Suppressor macrophage treated with lipopolysaccharide for 4 hours (primary cell): ENCODE measurements around the gene LAMA5.

Experiments
- DNase-seq: peaks from one replicate; pipeline ENCODE4 v3.0.0-alpha.2; 2020

LAMA5 gene

GRCh38 chr20:62404761-62405107, 37.6 kb upstream of the LAMA5 start:
- no peak for DNase-seq

DNA sequence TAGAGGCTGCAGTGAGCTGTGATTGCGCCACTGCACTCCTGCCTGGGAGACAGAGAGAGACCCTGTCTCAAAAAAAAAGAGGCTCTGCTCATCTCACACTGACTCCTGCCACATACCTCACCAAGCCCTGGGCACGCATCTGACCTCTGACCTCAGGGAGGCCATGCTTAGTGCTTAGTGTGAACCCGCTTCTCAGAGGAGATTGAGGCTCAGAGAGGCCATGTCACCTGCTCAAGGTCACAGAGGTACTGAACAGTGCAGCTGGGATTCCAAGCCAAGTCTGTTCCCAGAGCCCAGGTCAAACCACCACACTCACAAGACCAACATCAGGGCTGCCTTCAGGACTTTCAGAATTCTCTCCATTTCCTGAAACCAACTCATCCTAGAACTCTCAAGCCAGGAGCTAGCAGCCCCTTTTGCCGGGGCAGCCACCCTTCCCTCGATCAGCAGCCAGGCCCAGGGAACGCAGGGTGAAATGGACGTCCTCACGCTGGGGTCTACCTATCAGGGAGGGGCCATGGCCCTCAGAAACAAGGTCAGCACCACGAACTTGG, 37.1 kb upstream of the LAMA5 start:
- no peak for DNase-seq

GRCh38 chr20:62403331-62403730, 36.2 kb upstream of the LAMA5 start:
- no peak for DNase-seq

DNA sequence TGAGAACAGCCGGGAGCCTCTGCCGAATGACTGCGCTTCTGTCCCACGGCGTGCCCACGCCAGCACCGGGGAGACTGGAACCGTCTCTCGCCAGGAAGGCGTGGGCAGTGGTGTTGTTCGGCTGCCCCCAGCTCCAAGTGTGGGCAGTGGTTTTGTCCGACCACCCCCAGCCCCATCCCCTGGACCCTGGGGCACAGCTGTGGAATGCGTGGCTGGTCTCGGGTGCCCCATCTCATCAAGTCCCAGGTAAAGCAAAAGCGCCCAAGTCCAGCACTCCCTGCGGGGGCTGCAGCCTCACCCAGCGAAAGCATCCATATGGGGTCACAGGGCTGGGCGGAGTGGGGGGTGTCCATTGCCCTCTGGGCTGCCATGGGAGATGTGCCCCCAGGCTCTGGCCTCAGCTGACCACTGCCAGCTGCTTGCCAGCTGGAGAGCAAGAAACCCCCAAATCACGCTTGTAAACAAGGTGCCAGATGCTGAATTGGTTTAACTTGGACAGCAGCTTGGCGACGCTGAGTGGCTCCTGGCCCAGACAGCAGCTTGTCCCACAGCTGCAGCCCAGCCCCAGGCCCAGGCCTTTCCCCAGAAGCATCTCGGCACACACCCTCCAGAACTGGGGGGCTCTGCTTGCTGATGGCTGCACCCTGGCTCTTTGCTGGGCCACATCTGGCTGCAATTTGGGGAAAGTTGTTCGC, 35.5 kb upstream of the LAMA5 start:
- no peak for DNase-seq

GRCh38 chr20:62401331-62401779, 34.2 kb upstream of the LAMA5 start:
- no peak for DNase-seq

DNA sequence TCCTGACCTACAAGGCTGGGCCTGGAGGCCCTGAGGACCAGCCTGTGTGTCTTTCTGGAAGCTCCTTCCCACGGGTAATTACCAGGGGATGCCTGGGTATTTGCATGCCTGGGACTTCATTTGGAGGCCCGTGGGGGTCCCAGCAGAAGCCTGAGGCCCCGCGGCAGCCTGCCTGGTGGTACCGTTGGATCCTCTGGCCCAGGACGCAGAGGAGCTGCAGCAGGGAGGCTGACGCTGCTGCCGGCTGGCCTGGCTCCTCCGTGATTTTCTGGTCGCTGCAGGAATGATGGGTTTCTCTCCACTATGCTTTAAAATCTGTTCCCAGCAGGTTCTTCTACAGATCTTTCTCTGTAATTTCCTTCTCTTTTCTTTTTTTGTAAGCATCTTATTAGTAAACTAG, 33.4 kb upstream of the LAMA5 start:
- no peak for DNase-seq

GRCh38 chr20:62400021-62400420, 32.9 kb upstream of the LAMA5 start:
- no peak for DNase-seq

DNA sequence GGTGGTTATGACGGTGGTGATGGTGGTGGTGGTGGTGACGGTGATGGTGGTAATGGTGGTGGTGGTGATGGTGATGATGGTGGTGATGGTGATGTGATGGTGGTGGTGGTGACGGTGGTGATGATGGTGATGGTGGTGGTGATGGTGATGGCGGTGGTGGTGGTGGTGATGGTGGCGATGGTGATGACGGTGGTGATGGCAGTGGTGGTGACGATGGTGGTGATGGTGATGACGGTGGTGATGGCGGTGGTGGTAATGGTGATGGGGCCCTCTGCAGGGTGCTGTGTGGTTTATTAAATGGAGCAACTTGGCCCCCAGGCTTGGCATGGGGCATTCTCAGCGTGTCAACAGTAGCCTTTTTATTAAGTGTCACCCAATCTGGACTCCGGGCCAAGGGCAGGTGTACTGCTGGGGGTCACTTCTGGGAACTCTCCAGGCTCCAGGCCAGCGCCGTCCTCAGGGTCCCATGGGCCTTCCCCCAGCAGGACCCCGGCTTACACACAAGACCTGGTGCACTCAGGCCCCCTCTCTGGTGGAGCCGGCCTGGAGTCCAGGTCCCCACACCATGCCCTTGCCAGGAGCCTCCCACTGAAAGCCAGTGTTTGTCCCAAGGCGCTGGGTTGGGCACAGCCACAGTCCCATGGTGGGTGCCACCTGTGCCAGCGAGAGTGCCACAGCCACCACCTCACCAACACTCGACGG, 31.2 kb upstream of the LAMA5 start:
- DNase-seq, result no peak

DNA sequence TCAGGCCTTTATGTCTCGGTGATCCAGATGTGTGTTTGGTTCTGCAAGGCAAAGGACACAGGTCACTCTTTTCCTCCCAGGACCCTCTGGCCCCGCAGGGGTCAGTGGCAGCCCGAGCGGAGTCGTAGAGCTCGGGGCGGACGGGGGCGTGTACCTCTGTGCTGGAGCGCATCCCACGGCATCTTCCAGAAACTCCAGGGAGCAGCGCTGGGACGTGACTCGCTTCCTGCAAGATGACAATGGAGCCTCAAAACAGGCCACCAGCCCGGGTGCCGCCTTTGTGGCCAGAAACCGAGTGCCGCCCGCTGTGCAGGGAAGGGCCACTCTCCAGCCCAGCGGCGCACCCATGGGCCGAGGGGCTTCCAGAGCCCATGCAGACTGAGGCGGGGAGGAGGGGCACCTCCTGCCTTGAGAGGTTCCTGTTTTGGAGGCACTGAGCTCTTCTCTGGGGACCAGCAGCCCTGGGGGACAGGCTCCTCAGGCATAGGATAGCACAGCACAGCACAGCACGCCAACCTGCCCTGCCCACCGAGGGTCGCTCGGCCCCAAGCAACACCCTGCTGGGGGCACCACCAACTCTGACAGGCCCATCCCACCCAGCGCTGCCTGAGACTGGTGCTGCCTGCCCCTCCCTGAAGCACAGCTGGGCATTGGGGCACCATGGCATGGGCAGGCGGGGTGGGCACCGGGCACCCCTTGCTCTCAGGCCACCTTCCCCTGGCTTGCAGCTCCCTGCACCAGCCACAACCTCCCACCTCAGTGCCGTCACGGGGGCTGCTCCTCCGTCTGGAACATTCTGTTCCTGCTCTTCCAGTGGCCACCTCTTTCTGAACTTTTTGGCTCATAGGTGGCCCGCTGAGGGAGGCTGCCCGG, 29.5 kb upstream of the LAMA5 start:
- no peak for DNase-seq

DNA sequence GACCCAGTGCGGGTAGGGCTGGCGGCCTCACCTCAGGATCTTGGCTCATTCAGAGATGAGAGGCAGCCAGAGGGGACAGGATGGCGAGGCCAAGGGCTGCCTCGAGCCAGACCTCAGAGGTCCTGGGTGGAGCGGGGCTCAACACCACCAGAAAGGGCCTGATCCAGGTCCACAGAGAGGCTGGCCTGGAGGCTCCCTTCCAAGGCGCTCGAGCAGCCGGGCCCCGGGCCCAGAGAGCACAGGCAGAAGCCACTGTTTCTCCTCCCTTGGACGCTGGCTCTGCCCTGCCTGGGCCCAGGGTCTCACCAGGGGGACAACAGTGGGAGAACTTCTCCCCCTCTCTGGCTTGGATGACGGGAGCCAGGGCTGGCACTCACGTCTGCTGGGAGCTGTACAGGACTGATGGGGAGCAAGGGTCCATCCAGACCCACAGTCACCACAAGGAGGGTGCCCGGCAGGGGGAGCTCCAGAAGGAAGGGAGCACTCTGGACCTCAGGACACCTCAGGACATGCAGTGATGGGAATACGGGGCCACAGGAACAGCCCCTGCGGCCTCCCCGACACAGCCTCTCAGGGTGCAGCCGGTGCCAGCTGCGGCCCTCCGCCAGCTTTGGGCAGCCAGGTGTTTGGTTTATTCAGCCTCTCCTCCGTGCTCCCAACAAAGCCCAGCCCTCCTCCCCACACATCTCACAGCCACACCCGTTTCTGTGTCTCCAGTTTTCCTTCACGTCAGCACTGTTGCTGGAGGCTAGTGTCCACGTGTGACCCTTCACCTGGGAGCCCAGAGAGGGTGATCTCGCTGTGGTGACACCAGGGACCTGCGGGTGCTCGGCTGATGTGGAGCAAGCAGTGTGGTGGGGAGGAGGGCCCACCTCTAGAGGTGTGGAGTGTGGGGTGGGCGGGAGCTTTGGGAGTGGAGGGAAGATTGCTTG, 28.5 kb upstream of the LAMA5 start:
- no peak for DNase-seq

DNA sequence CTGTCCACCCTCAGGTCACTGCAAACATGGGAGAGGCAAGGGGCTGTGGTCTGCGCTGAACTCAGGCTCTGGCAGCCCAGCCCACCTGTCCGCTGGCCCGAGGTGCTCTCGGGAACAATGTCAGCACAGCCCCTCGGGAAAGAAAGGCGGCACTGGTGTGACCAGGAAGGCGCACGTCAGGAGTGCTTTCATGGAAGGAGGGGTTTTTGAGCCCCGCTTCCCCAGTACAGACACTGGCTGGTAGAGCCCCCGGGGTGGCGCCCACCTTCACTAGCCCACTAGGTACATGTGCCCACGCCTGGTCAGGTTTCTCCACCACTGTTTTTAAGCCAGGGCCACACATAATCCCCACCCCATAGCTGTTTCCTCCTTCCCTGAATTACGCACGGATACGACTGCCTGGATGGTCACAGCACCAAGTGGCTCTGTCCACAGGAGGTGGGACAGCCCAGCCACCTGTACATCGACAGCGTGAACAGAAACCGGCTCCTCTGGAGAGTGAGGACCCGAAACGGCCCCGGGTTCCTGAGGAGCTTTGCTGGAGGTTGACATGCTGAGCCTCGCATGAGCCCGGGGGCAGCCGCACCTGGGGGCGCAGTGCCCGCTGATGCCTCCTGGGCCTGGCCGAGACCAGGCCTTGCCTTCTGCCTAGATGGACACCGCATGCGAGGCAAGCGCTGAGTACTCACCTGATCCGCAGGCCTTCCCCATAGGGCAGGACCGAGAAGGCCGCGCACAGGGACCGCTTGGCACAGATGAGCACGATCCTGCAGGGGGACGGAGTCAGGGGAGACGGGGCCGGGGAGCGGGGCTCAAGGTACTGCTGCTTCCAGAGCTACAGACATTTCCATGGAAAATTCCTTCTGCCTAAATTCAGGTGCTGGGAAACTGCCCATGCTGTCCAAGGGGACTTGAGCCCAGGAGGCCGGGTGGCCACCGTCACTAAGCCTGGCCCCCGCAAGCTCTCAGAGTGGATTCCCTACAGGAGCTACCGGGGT, 27.4 kb upstream of the LAMA5 start:
- DNase-seq, result no peak

DNA sequence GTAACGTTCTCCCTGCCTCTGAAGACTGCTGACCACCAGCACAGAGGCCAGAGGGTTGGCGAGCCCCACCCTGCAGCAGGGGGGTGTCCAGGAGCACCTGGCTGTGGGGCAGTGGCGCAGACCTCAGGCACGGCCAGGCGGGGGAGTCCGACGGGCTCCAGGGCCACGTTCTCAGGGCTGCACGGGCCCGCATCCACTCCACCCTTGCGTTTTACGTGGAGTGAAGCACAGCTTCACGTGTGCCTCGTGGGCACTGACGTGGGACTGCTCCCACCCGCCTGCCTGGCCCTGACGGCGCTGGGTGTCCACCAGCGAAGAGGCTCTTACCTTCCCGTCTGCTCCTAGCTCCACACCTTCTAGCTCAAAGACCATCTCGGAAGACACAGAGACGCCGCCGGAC, 26.7 kb upstream of the LAMA5 start:
- DNase-seq, result no peak

GRCh38 chr20:62393335-62393665, 26.2 kb upstream of the LAMA5 start:
- DNase-seq, result no peak

DNA sequence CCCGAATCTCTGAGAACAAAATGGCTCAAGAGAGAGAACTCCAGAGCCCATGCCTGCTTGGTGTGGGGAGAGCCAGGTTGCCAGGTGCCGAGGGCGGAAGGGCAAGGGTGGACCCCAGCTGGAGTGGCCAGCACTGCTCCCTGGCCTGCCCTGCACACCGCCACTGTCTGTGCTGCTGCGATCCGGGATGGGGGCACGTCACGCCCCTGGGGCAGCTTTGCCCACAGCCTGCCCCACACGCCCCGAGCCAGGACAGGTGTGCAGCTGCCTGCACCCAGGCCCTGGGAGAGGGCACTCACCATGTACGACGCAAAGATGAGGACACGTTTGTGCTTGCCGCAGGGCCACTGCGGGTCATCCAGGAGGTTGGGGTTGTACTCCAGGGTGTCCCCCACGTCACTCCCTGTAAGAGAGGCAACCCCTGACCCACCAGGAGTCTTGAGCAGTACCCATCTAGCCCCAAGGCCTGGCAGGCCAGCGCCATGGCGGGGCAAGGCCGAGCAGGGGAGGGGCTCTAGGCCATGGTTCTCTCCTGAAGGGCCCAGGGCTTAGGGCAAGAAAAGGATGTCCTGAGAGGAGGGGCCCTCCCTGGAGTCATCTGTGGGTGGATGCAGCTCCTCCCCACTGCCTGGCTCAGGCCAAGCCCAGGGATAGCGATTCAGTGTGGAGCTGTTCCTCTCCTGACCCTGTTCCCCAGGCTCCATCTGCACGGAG, 25.7 kb upstream of the LAMA5 start:
- no peak for DNase-seq

DNA sequence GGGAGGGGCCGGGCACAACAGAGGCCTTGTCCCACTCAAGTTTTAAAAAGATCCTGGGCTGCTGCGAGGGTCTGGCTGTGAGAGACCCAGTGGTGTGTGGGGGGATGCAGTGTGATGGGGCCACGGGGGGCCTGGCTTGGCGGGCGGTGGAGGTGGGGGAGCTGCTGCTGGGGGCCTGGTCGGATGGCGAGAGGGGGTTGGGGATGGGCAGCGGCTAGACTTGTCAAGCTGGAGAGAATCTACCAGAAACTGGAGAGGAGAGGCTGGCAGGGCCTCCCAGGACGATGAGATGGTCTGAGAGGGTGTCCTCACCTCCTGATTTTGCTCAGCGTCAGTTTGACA, 24.9 kb upstream of the LAMA5 start:
- DNase-seq, result no peak

DNA sequence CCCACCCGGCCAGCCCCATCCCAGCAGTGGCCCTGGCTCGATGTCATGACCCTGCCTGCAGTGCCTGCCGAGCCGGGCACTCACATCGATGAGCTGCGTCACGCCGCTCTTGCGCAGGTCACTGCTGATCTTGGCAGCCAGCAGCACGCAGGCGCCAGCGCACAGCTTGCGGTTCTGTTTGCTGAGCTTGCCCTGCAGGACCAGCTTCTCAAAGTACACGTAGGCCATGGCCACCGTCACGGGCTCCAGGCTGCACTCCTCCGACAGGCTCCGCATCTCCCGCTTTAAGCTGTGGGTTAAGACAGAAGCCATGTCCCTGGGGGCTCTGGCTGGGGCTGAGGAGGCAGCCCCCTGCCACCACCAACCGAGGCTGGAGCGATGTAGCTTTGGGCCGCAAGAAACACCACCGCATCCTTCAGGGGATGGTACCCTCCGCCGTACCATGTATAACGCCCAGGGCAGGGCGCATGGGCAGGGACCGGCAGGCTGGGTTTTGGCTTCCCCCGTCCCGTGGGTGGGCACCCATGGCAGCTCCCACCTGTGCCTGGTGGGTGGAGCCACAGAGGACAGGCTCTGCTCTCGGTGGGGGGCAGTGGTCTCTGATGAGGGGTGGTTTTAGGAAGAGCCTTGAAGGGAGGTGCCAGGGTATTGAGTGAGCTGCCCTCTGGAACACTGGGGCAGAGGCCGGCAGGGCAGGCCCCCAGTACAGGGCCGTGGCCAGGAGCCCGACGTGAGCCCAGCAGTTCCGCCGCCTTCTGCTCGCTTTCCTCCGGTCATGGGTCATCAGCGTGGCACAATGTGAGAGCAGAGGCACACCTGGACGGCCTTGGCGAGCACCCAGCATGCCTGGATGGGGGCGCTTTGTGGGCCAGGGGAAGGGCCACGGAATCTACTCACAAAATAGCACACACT, 24.3 kb upstream of the LAMA5 start:
- no peak for DNase-seq

DNA sequence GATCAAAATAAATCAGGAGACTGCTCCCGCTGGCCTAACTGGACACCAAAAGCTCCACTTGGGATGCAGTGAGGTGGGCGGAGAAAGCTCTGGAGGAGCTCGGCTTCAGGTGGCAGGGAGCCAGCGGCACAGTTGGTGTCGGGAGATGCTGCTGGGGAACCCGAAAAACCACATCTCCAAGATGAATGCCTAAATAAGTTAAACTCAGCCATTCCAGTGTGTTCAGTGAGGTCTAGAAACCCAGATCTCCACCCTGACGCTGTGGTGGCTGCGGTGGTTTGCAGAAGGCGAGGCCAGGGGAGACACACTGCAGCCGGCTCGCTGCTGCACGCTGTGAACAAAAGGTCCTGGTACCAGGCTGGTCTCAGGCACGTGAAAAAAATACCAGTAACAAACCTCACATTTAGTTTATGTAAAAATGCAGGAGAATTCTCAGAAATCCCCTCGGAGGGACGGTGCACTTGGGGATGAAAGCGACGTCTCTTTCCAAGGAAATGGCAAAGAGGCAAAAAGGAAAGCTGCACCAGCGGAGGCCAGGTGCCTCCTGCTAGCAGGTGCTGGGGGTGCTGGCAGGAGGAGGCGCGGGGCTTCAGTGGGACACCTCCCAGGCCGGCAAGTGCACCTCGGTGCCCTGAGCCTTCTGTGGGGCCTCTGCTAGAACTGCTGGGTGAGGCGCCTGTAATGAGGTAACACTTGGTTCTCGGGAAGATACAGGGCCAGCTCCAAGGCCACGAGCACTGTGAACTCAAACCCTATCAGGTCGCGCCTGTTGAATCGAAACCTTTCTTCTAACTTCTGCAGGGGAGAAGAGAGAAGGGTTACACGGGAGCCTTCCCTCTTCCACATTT, 23.4 kb upstream of the LAMA5 start:
- no peak for DNase-seq

GRCh38 chr20:62389601-62390087, 22.5 kb upstream of the LAMA5 start:
- no peak for DNase-seq
